Measurements from ENCODE around the gene NPC1.

DNA sequence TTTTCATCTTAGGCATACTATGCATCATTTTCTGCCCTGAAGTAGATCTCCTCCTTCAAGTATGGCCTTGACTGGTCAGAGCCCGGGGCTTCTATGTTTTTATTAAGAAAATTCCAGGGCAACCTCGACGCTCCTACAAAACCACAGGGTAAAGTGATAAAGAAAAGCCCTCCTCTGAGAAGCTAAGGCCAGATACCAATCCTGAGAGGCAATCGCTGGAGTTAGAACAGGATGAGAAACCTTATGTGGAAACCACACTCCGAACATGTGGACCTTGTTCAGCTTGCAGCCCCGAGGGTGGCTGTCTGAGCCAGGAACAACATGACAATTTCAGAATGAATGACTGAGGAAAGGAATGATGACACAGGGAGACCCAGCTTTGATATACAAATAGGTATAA lies 47.4 kb downstream of the NPC1 start:
- TF ChIP-seq SIN3A (IDR thresholded peaks at IDR 0.05; ENCODE audit: borderline replicate concordance, insufficient read depth, low read length) (no peak), POLR2AphosphoS5 (IDR thresholded peaks at IDR 0.05; ENCODE audit: low read depth, low read length) (no peak), TAF1 (IDR thresholded peaks at IDR 0.05; ENCODE audit: borderline replicate concordance, insufficient read depth, low read length) (no peak), FOXP2 (optimal IDR thresholded peaks at IDR 0.05; ENCODE audit: borderline replicate concordance, extremely low read depth, extremely low read length, insufficient read depth) (no peak)
- TF ChIP-seq, protein P1, sequence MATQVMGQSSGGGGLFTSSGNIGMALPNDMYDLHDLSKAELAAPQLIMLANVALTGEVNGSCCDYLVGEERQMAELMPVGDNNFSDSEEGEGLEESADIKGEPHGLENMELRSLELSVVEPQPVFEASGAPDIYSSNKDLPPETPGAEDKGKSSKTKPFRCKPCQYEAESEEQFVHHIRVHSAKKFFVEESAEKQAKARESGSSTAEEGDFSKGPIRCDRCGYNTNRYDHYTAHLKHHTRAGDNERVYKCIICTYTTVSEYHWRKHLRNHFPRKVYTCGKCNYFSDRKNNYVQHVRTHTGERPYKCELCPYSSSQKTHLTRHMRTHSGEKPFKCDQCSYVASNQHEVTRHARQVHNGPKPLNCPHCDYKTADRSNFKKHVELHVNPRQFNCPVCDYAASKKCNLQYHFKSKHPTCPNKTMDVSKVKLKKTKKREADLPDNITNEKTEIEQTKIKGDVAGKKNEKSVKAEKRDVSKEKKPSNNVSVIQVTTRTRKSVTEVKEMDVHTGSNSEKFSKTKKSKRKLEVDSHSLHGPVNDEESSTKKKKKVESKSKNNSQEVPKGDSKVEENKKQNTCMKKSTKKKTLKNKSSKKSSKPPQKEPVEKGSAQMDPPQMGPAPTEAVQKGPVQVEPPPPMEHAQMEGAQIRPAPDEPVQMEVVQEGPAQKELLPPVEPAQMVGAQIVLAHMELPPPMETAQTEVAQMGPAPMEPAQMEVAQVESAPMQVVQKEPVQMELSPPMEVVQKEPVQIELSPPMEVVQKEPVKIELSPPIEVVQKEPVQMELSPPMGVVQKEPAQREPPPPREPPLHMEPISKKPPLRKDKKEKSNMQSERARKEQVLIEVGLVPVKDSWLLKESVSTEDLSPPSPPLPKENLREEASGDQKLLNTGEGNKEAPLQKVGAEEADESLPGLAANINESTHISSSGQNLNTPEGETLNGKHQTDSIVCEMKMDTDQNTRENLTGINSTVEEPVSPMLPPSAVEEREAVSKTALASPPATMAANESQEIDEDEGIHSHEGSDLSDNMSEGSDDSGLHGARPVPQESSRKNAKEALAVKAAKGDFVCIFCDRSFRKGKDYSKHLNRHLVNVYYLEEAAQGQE (IDR thresholded peaks at IDR 0.05; ENCODE audit: insufficient read depth in 1 of 2, low read depth in 2 of 2, low read length in 2 of 2), result no peak

Data from PFSK-1 (cell line).